ENCODE measurements around the gene ZNF783. TPM values are rescaled to one million over a fixed set of nuclear protein-coding genes. Genes with fewer than 3 reads are reported as not detected.
"Not testable (repeated sequence)": the region's sequence is repeated elsewhere in the genome, so short reads cannot be mapped to it uniquely, and the experiment has no call there.

The ZNF783 gene
- total RNA-seq, 1 donor from 2014 or later = 10.4 TPM

DNA sequence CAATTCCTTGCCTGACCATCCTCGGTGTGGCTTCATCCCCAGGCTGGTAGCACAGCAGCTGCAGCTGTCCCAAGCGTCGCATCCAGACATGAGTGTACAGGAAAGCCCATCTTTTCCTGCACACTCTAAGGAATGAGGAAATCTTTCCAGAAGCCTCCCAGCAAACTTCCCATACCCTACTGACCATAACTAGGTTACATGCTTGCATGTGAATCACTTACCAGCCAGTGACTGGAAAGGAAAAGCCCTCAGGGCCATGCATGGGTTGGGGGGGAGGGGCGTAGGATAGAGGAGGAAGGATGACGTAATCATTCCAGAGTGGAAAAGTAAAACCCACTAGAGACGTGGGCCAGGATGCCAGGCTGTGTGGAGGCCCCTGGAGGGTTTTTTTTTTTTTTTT is 41.5 kb upstream of the ZNF783 start:
- Histone ChIP-seq H3K4me3 (ENCODE audit: low read depth, low read length) (no peak overlapping the region), H3K36me3 (ENCODE audit: control insufficient read depth, insufficient read depth, low read length) (peaks cover 5% of the 10 kb centered on the region), H3K27me3 (ENCODE audit: control insufficient read depth, insufficient read depth, low read length) (no peaks in the 10 kb centered on the region)
- TF ChIP-seq, protein P1, sequence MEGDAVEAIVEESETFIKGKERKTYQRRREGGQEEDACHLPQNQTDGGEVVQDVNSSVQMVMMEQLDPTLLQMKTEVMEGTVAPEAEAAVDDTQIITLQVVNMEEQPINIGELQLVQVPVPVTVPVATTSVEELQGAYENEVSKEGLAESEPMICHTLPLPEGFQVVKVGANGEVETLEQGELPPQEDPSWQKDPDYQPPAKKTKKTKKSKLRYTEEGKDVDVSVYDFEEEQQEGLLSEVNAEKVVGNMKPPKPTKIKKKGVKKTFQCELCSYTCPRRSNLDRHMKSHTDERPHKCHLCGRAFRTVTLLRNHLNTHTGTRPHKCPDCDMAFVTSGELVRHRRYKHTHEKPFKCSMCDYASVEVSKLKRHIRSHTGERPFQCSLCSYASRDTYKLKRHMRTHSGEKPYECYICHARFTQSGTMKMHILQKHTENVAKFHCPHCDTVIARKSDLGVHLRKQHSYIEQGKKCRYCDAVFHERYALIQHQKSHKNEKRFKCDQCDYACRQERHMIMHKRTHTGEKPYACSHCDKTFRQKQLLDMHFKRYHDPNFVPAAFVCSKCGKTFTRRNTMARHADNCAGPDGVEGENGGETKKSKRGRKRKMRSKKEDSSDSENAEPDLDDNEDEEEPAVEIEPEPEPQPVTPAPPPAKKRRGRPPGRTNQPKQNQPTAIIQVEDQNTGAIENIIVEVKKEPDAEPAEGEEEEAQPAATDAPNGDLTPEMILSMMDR (IDR thresholded peaks at IDR 0.05; ENCODE audit: insufficient read depth, low read length, poor library complexity, severe bottlenecking) = no peak
- no peak for DNase-seq (ENCODE audit: low read depth)

DNA sequence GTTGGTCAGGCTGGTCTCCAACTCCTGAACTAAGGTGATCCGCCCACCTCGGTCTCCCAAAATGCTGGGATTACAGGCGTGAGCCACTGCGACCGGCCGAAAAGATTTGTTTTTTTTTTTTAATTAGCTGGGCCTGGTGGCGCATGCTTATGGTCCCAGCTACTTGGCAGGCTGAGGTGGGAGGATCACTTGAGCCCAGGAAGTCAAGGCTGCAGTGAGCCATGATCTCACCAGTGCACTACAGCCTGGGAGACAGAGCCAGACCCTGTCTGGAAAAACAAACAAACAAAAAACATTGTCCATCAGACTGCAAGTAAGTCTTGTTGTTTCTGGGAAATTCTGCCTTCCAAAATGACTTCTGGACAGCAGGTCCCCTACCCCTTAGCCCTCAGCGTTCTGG is 38.8 kb upstream of the ZNF783 start:
- Histone ChIP-seq H3K4me3 (ENCODE audit: low read depth, low read length) (no peak overlapping the region), H3K27me3 (ENCODE audit: control insufficient read depth, insufficient read depth, low read length) (no peaks in the 10 kb centered on the region), H3K36me3 (ENCODE audit: control insufficient read depth, insufficient read depth, low read length) (peaks cover 2% of the 10 kb centered on the region)
- DNase-seq (ENCODE audit: low read depth) = no peak
- TF ChIP-seq, protein P1 (IDR thresholded peaks at IDR 0.05; ENCODE audit: insufficient read depth, low read length, poor library complexity, severe bottlenecking) = no peak

DNA sequence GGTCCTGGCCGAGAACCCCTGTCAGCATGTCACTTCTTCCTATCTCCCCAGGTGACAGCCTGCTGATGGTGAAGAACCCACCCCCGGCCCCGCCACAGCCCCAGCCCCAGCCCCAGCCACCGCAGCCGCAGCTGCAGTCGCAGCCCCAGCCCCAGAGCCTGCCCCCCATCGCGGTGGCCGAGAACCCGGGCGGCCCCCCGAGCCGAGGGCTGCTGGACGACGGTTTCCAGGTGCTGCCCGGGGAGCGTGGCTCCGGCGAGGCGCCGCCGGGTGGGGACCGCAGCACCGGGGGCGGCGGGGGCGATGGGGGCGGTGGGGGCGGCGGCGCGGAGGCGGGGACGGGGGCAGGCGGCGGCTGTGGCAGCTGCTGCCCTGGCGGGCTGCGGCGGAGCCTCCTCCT is 38.2 kb upstream of the ZNF783 start:
- Histone ChIP-seq H3K27me3 (ENCODE audit: control insufficient read depth, insufficient read depth, low read length) (no peaks in the 10 kb centered on the region), H3K36me3 (ENCODE audit: control insufficient read depth, insufficient read depth, low read length) (no peaks in the 10 kb centered on the region), H3K4me3 (ENCODE audit: low read depth, low read length) (no peak overlapping the region)
- TF ChIP-seq, protein P1 (IDR thresholded peaks at IDR 0.05; ENCODE audit: insufficient read depth, low read length, poor library complexity, severe bottlenecking) = no peak
- DNase-seq (ENCODE audit: low read depth) = no peak

DNA sequence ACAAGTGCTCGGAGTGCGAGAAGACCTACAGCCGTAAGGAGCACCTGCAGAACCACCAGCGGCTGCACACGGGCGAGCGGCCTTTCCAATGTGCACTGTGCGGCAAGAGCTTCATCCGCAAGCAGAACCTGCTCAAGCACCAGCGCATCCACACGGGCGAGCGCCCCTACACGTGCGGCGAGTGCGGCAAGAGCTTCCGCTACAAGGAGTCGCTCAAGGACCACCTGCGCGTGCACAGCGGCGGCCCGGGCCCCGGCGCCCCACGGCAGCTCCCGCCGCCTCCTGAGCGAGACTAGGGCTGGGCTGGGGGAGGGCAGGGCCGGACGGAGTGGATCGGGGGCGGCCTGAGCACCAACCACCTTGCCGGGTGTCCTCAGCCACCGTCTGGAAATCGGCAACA is 37.6 kb upstream of the ZNF783 start:
- DNase-seq (ENCODE audit: low read depth) = no peak
- Histone ChIP-seq H3K36me3 (ENCODE audit: control insufficient read depth, insufficient read depth, low read length) (no peaks in the 10 kb centered on the region), H3K27me3 (ENCODE audit: control insufficient read depth, insufficient read depth, low read length) (no peaks in the 10 kb centered on the region), H3K4me3 (ENCODE audit: low read depth, low read length) (no peak overlapping the region)
- TF ChIP-seq, protein P1 (IDR thresholded peaks at IDR 0.05; ENCODE audit: insufficient read depth, low read length, poor library complexity, severe bottlenecking) = no peak

DNA sequence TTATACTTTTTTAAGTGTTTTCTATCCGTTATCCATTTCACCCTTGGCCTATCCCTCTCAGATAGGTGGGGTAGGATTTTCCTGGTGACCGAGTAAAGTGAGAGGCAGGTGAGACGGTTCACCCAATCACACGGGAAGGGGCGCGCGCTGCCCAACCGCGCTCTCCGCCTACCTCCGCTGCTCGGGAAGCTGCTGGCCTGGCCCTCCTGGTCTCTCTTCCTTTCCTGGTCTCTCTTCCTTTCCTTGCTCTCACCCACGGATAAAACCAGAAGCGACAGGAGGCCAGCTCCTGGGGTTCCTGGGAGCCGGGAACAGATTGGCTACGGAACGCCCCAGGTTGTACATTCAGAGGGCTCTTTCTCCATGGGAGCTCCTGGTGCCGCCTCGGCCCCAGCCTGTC is 36.9 kb upstream of the ZNF783 start:
- DNase-seq (ENCODE audit: low read depth) = no peak
- H3K4me3 ChIP-seq (ENCODE audit: low read depth, low read length) = no peak overlapping the region
- TF ChIP-seq, protein P1 (IDR thresholded peaks at IDR 0.05; ENCODE audit: insufficient read depth, low read length, poor library complexity, severe bottlenecking) = no peak
- no peaks in the 10 kb centered on the region for H3K36me3 ChIP-seq (ENCODE audit: control insufficient read depth, insufficient read depth, low read length)
- H3K27me3 ChIP-seq (ENCODE audit: control insufficient read depth, insufficient read depth, low read length) = no peaks in the 10 kb centered on the region

DNA sequence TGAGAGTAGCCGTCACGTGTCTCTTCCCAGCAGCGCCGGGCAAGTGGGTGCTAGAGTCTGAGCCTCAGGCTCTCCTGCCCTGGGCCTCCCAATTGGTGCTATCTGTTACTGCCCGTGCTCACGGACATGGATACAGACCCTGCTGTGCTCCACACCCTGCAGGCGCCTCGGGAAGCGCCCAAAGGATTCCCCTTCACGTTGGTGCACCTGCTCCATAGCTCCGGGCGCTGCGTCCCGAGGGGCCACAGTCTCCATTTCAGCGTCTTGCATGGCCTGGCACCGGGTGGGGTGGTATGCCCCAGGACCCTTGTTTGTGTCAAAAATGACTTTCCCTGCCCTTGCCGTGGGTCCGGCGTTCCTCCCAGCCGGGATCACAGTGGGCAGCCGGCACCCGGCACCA is 36.3 kb upstream of the ZNF783 start:
- no peaks in the 10 kb centered on the region for H3K36me3 ChIP-seq (ENCODE audit: control insufficient read depth, insufficient read depth, low read length)
- no peaks in the 10 kb centered on the region for H3K27me3 ChIP-seq (ENCODE audit: control insufficient read depth, insufficient read depth, low read length)
- TF ChIP-seq, protein P1 (IDR thresholded peaks at IDR 0.05; ENCODE audit: insufficient read depth, low read length, poor library complexity, severe bottlenecking) = no peak
- H3K4me3 ChIP-seq (ENCODE audit: low read depth, low read length) = no peak overlapping the region
- no peak for DNase-seq (ENCODE audit: low read depth)

DNA sequence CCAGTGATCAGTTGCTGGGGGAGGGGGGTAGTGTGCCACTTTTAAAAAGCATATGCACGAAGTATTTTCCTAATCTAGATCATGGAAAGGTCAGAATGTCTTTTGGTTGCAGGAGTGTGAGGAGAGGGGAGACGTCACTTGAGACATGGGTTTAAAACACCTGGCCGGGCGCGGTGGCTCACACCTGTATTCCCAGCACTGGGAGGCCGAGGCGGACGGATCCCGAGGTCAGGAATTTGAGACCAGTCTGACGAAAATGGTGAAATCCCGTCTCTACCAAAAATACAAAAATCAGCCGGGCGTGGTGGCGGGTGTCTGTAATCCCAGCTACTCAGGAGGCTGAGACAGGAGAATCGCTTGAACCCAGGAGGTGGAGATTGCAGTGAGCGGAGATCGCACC is 35.6 kb upstream of the ZNF783 start:
- not testable (repeated sequence) for H3K36me3 ChIP-seq (ENCODE audit: control insufficient read depth, insufficient read depth, low read length); DNase-seq (ENCODE audit: low read depth); H3K27me3 ChIP-seq (ENCODE audit: control insufficient read depth, insufficient read depth, low read length); H3K4me3 ChIP-seq (ENCODE audit: low read depth, low read length)
